ENCODE measurements around the gene FBXO28.

The FBXO28 gene

DNA sequence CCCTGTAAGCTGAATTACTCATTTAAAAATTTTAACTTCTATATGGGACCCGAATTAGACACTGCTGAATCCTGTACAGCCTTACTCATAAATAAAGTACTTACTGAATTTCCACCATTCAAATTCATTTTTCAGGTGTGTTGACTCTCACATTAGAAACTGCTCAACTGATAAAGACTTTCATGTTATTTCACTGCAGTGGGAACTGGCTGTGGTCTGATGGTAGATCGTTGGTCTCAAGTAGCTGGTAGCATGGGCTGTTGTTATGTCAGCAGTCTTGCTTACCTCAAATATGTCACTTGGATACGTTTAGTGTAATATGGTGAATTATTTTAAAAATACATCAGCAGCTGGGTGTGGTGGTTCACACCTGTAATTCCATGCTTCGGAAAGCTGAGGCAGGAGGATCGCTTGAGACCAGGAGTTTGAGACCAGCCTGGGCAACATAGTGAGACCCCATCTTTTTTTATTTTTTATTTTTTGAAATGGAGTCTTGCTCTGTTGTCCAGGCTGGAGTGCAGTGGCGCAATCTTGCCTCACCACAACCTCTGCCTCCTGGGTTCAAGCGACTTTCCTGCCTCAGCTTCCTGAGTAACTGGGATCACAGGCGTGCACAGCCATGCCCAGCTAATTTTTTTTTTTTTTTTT lies 79.5 kb downstream of the FBXO28 start:
- TF ChIP-seq, protein P1, sequence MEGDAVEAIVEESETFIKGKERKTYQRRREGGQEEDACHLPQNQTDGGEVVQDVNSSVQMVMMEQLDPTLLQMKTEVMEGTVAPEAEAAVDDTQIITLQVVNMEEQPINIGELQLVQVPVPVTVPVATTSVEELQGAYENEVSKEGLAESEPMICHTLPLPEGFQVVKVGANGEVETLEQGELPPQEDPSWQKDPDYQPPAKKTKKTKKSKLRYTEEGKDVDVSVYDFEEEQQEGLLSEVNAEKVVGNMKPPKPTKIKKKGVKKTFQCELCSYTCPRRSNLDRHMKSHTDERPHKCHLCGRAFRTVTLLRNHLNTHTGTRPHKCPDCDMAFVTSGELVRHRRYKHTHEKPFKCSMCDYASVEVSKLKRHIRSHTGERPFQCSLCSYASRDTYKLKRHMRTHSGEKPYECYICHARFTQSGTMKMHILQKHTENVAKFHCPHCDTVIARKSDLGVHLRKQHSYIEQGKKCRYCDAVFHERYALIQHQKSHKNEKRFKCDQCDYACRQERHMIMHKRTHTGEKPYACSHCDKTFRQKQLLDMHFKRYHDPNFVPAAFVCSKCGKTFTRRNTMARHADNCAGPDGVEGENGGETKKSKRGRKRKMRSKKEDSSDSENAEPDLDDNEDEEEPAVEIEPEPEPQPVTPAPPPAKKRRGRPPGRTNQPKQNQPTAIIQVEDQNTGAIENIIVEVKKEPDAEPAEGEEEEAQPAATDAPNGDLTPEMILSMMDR (IDR thresholded peaks at IDR 0.05): no peak

DNA sequence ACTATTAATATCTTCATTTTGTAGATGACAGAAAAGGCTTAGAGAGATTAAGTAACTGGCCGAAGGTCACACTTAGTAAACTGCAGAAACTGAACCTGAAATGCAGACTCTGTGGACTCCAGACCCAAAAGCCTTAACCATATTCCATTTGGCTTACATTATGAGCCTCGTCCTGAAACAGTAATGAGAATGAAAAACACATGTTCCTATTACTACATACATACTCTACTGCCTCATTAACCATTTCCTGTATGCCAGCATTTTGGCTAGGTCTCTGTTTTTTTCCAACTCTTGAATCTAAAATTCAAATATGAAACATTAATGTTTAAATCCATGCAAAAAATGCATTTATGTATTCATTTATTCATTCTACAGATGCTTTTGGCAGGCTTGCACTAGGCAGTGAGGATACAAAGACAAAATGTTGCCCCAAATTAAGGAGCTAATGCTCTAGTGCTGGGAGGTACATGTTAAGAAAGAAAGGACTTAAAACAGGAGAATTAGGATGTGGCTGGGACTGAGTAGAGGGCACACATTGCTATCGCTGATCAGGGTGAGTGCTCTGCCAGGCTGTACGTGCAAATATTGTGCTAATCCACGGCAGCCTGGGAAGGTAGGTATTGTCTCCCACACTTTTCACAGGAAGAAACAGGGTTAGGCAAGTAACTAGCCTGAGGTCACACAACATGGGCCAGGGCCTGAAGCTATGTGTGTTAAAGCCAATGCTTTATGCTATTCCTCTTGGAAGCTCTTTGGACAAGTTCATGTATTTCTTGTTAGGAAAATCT lies 83.1 kb downstream of the FBXO28 start:
- TF ChIP-seq, protein P1 (IDR thresholded peaks at IDR 0.05): no peak

DNA sequence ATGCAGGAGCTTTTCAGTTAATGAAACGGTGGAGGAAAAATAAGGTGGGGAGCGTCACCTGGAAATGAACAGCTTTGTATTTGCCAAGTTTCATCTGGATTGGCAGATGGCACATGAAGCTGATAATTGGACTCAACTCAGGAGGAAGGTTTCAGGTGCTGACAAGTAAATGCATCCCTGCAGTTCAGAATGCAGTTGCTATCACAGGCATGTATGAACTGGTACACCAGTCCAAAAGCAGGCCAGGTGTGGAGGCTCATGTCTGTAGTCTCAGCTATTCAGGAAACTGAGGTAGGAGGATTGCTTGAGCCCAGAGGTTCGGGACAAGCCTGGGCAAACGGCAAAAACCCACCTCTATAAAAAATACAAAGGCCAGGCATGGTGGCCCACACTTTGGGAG lies 84.7 kb downstream of the FBXO28 start:
- TF ChIP-seq, protein P1 (IDR thresholded peaks at IDR 0.05): no peak

DNA sequence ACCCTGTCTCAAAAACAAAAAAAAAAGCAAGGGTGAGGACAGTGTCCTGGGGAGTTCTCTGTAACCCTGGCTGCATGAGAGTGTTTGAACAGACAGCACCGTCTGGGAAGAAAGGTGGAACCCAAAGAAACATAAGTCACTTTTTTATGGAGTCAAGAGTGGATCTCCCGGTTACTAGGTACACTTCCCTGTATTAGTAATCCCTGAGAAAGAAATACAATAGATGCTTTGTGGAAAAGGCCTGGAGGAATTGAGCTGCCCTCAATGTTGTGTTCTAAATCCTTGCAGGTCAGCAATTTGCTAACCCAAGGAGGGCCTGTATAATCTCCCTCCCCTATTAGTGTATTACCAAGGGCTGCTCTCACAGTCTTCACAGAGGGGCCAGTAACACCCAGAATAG lies 85.8 kb downstream of the FBXO28 start:
- TF ChIP-seq, protein P1 (IDR thresholded peaks at IDR 0.05): no peak

DNA sequence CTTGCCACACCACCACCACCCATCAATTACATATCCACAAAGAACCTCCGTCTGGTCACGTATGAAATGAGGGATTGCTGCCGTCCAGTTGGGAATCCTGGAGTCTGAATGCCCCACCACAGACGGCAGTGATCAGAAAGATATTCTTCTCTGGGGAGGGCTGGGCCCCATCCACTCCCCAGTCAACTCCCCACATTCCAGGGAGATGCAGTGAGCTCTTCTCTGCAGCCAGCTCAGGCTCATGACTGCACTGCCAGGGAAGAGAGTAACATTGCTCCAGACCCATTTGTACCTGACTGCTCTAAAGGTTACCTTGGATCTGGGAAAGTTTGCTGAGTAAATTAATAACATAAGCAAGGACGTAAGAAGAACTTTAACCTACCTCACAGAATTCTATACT lies 87.5 kb downstream of the FBXO28 start:
- TF ChIP-seq, protein P1 (IDR thresholded peaks at IDR 0.05): no peak

DNA sequence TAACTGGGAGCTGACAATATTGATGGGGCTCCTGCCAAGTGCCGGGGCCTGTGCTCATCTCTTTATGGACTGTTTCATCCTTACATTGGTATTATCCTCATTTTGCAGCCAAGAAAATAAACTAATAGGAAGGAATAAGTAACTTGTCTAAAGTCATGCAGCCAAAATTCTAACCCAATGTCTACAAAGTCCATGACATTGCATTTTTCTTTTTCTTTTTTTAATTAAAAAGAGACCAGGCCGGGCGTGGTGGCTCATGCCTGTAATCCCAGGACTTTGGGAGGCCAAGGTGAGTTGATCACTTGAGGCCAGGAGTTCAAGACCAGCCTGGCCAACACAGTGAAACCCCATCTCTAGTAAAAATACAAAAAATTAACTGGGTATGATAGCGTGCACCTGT lies 87.9 kb downstream of the FBXO28 start:
- TF ChIP-seq, protein P1 (IDR thresholded peaks at IDR 0.05): no peak

DNA sequence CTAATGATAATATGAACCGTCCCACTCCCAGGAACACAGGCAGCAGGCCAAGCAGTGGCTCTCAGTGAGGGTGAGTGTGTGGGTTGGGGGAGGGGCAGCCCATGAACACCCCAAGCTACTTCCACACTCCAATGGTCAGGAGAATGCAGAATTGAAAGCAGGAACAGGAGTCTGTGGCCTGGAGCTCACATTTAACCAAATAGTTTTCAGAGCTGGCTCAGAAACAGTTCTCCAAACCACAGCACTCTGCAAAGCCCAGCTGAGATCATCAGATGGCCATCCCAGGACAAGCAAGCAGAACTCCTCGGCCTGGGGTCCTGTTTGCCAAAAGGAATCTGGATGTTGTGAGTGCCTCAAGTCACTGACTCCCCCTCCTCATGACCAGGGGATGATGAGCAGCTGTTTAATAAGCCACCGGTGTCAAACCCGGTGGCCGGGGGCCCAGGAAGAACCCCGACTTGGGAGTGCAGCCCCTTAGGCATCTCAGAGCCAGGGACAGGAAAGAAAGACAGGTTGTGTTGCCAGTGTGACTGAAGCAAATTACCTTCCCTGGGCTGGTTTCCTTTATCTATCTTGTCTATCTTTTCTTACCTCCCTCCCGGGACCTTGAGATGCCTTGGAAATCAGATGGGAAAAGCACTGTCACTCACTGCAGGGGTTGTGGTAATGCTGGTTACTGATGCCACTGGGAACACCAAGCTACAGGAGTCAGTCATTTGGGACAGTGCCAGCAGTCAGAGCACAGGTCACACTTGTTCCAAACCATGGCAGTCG lies 89.5 kb downstream of the FBXO28 start:
- TF ChIP-seq, protein P1 (IDR thresholded peaks at IDR 0.05): no peak

Data from LNCAP (cell line).